Right lobe of liver (tissue), 4 donors: ENCODE measurements around the gene PLA2G4C.

ENCODE experiments used
- POLR2A ChIP-seq: fragments of 450-650 bp; IDR thresholded peaks from one replicate; pipeline ENCODE4 v1.6.1; 2017; ENCODE audit warnings: antibody characterized with exemption, mild to moderate bottlenecking
- TF ChIP-seq, protein P1 (sequence below), 4 donors: fragments of 200-600 bp in 3 of 4; fragments of 450-650 bp in 1 of 4; IDR thresholded peaks; one replicate each; pipeline versions ENCODE4 v1.5.1 to v1.8.0; 2016 to 2022; ENCODE audit warnings: antibody characterized with exemption in 4 of 4, mild to moderate bottlenecking in 2 of 4
- donor health status: DM: no; HTN: no; CAD: no.
- donor health status: DM: no; HTN: no; CAD: no.
- donor health status: DM: no; HTN: yes; CAD: no.

DNA sequence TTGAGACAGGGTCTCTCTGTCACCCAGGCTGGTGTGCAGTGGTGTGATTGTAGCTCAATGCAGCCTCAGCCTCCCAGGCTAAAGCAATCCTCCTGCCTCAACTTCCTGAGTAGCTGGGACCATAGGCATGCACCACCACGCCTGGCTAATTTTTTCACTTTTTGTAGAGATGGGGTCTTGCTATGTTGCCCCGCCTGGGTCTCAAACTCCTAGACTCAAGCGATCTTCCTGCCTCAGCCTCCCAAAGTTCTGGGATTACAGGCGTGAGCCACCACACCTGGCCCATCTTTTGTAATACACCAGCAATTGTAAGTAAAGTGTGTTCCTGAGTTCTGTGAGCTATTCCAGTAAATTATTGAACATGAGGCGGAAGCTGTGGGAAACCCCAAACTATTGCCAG lies 6.7 kb downstream of the PLA2G4C start:
- TF ChIP-seq, protein P1, sequence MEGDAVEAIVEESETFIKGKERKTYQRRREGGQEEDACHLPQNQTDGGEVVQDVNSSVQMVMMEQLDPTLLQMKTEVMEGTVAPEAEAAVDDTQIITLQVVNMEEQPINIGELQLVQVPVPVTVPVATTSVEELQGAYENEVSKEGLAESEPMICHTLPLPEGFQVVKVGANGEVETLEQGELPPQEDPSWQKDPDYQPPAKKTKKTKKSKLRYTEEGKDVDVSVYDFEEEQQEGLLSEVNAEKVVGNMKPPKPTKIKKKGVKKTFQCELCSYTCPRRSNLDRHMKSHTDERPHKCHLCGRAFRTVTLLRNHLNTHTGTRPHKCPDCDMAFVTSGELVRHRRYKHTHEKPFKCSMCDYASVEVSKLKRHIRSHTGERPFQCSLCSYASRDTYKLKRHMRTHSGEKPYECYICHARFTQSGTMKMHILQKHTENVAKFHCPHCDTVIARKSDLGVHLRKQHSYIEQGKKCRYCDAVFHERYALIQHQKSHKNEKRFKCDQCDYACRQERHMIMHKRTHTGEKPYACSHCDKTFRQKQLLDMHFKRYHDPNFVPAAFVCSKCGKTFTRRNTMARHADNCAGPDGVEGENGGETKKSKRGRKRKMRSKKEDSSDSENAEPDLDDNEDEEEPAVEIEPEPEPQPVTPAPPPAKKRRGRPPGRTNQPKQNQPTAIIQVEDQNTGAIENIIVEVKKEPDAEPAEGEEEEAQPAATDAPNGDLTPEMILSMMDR (IDR thresholded peaks at IDR 0.05), result no peak
- TF ChIP-seq POLR2A, result no peak
